Right lobe of liver (tissue), 6 donors: ENCODE data around the gene KIF6. TPM values are rescaled to one million over a fixed set of nuclear protein-coding genes. Genes with fewer than 3 reads are reported as not detected.

Experiments used
- ATAC-seq, 4 donors: fragments of 200-7000 bp; cut with Tn5 transposase; one replicate each; pipeline ENCODE4 v1.9.1; 2020; ENCODE audit warnings: mild to moderate bottlenecking in 4 of 4, moderate library complexity in 4 of 4
- DNase-seq, 3 donors: peaks; one replicate each; pipeline ENCODE4 v3.0.0-alpha.2; 2020
- H3K27ac ChIP-seq, 3 donors: fragments of 200-600 bp; one replicate each; pipeline ENCODE4 v1.8.0; 2022
- H3K27me3 ChIP-seq, 2 donors: fragments of 200-600 bp; one replicate each; pipeline ENCODE4 v1.8.0; 2022
- H3K36me3 ChIP-seq, 4 donors: fragments of 200-600 bp; sonication (generic) in 1 of 4; one replicate each; pipeline versions ENCODE4 v1.5.1 to v1.8.0; 2017 to 2022; ENCODE audit warnings: control low read depth in 1 of 4
- H3K4me1 ChIP-seq, 4 donors: fragments of 200-600 bp; sonication (generic) in 1 of 4; one replicate each; pipeline versions ENCODE4 v1.5.1 to v1.8.0; 2017 to 2022; ENCODE audit warnings: control low read depth in 1 of 4
- H3K4me3 ChIP-seq, 3 donors: fragments of 200-600 bp; one replicate each; pipeline ENCODE4 v1.8.0; 2022
- H3K9me3 ChIP-seq, 4 donors: fragments of 200-600 bp; sonication (generic) in 1 of 4; one replicate each; pipeline versions ENCODE4 v1.5.1 to v1.8.0; 2017 to 2022; ENCODE audit warnings: control low read depth in 1 of 4
- POLR2A ChIP-seq: fragments of 450-650 bp; IDR thresholded peaks from one replicate; pipeline ENCODE4 v1.6.1; 2017; ENCODE audit warnings: antibody characterized with exemption, mild to moderate bottlenecking
- WGBS: methylation state at CpG from one replicate; pipeline ENCODE4 v1.1.6; 2018; ENCODE audit warnings: low coverage, low lambda C conversion rate; ENCODE audit not compliant: insufficient coverage; ENCODE audit errors: missing lambda C conversion rate; 5-methylcytosine and 5-hydroxymethylcytosine counted together
- intact Hi-C, 2 donors: fragments of 100-400 bp; cut with DNase I; formaldehyde crosslinking; loops; one replicate each; pipeline versions ENCODE4 v1.11.2 to v1.14.1; 2022
- total RNA-seq, 6 experiments: library from RNA; depleted of rRNA in 2 of 6; stranded (reverse); fragments of >200 nt in 2 of 6; fragmentation: NEBNext Ultra II Directional in 3 of 6; extraction: Animal tissue kit (Norgen Biotek cat#: 25700) in 3 of 6; gene quantifications; one replicate each; pipeline versions ENCODE4 v1.1.0 to v1.2.4, GENCODE V29; 2016 to 2023
- TF ChIP-seq, protein P1 (sequence below), 4 donors: fragments of 200-600 bp in 3 of 4; fragments of 450-650 bp in 1 of 4; IDR thresholded peaks; one replicate each; pipeline versions ENCODE4 v1.5.1 to v1.8.0; 2016 to 2022; ENCODE audit warnings: antibody characterized with exemption in 4 of 4, mild to moderate bottlenecking in 2 of 4
- donor health status: DM: no; HTN: yes; CAD: no.
- donor health status: DM: no; HTN: no; CAD: no.
- donor health status: DM: no; HTN: no; CAD: no.
- donor health status: DM: no; HTN: yes; CAD: no.
- donor health status: DM: no; HTN: yes; CAD: no.

The KIF6 gene
- total RNA-seq, 6 experiments from 2014 or later: 0.18 to 0.83 (median 0.37) TPM; not detected in 2

DNA sequence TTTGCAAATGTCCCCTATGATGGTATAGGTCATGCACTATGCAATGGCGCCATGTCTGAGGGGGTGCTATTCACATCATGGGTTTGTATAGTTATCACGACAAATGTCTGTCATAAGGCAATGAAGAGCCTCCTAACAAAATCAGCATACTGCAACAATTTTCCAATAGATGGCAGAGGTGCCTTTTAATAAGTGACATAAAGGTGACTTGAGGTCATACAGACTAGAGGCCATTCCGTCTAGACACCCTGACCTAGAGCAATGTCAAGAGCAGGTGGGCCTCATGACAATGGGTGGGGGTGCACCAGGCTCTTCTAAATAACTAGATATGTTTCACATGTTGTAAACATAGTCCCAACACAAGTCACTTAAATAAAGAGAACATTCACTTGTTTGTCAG lies 107.7 kb downstream of the KIF6 start:
- intact Hi-C loops: no loop called here
- Histone ChIP-seq H3K4me1 (no peaks in the 10 kb centered on the region), H3K36me3 (no peaks in the 10 kb centered on the region), H3K9me3 (no peaks in the 10 kb centered on the region), H3K27me3 (no peaks in the 10 kb centered on the region), H3K27ac (no peak overlapping the region), H3K4me3 (no peak overlapping the region)
- ATAC-seq (peak in 2 of 4 donors; percentile 28 to 58), DNase-seq (no peak)
- WGBS: 41% methylated on average over 3 of the region's 3 CpGs
- TF ChIP-seq, protein P1, sequence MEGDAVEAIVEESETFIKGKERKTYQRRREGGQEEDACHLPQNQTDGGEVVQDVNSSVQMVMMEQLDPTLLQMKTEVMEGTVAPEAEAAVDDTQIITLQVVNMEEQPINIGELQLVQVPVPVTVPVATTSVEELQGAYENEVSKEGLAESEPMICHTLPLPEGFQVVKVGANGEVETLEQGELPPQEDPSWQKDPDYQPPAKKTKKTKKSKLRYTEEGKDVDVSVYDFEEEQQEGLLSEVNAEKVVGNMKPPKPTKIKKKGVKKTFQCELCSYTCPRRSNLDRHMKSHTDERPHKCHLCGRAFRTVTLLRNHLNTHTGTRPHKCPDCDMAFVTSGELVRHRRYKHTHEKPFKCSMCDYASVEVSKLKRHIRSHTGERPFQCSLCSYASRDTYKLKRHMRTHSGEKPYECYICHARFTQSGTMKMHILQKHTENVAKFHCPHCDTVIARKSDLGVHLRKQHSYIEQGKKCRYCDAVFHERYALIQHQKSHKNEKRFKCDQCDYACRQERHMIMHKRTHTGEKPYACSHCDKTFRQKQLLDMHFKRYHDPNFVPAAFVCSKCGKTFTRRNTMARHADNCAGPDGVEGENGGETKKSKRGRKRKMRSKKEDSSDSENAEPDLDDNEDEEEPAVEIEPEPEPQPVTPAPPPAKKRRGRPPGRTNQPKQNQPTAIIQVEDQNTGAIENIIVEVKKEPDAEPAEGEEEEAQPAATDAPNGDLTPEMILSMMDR (IDR thresholded peaks at IDR 0.05): peak in 2 of 4 donors; percentile 6 to 16
- TF ChIP-seq POLR2A: no peak

DNA sequence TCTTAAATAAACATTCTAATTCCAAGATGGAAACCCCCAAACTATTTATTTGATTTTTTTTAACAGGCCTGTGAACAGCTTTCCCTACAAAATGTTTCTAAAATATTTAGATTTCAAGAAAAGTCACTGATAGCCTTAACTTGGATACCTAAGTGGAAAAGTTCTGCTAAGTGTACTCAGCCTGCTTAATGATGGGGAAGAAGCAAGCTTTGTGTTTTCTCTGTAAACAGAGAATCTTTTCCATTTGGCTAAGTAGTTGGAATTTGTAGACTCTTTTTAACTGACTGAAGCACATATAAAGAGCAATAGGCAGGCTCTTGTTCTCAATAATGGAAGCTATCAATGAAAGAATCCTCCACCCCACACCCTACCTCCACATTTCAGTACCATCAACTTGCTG lies 108.2 kb downstream of the KIF6 start:
- no peak overlapping the region for H3K27ac ChIP-seq
- ATAC-seq: no peak

DNA sequence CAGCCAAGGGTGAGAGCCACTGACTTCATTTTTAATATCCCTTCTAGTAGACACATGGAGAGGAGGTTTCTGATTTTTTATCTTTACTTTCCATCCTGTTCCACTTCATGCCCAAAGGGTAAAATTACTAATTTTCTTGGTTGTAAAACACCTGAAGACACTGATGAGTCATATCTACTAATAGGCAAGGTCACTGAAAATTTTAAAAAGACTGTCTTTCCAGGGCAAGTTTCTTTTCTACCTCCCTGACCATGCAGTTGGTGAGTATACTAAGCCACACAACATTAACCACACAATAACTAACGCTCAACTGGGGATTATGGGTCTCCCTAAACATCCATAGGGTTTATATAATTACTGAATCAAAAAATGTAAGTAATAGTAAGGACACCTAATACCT lies 109.6 kb downstream of the KIF6 start:
- no peak for TF ChIP-seq POLR2A
- TF ChIP-seq, protein P1 (IDR thresholded peaks at IDR 0.05): no peak

More for the DNA sequence above, 108.2 kb downstream of the KIF6 start:
- TF ChIP-seq, protein P1 (IDR thresholded peaks at IDR 0.05): no peak
- no peak for TF ChIP-seq POLR2A
- Histone ChIP-seq H3K4me1 (no peaks in the 10 kb centered on the region), H3K4me3 (no peak overlapping the region), H3K36me3 (no peaks in the 10 kb centered on the region), H3K9me3 (no peaks in the 10 kb centered on the region), H3K27me3 (no peaks in the 10 kb centered on the region)
- intact Hi-C loops: no loop called here
- no peak for DNase-seq

DNA sequence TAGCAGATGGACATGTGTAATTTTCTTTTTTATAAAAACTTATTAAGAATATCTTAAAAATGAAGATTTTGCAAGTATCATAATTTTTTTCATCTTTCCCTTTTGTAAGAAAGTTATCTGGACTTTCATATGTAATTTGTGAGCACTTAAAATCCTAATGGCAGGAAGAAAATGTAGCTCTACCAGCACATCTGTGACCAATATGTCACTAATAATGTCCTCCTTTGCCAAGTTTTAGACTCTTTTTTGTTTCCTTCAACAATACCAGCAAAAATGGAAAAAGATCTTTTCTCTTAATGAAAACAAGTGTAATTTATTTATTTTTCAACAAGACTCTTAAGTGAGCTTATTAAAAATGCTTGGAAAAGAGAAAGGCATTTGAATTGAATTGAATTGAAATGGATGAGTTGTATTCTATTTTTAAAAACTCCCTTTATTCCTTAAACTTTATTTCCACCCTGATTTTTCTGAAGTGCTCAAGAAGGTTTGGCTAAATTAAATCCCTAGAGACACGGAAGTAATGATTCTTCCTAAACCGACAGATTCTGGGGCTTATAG lies 110.7 kb downstream of the KIF6 start:
- no peaks in the 10 kb centered on the region for H3K4me1 ChIP-seq
- H3K4me3 ChIP-seq: no peak overlapping the region
- no peak for DNase-seq
- no peak overlapping the region for H3K27ac ChIP-seq
- 88% methylated on average over 2 of the region's 2 CpGs for WGBS
- H3K36me3 ChIP-seq: no peaks in the 10 kb centered on the region
- no peaks in the 10 kb centered on the region for H3K27me3 ChIP-seq
- no peak for ATAC-seq
- intact Hi-C loops: no loop called here
- TF ChIP-seq, protein P1 (IDR thresholded peaks at IDR 0.05): no peak
- no peak for TF ChIP-seq POLR2A
- no peaks in the 10 kb centered on the region for H3K9me3 ChIP-seq

More for the DNA sequence above, 109.6 kb downstream of the KIF6 start:
- intact Hi-C loops: no loop called here
- no peaks in the 10 kb centered on the region for H3K4me1 ChIP-seq
- WGBS: 40% methylated on average over 1 of the region's 1 CpG
- H3K36me3 ChIP-seq: no peaks in the 10 kb centered on the region
- DNase-seq: no peak
- H3K4me3 ChIP-seq: no peak overlapping the region
- no peaks in the 10 kb centered on the region for H3K27me3 ChIP-seq
- H3K27ac ChIP-seq: no peak overlapping the region
- no peak for ATAC-seq
- no peaks in the 10 kb centered on the region for H3K9me3 ChIP-seq

DNA sequence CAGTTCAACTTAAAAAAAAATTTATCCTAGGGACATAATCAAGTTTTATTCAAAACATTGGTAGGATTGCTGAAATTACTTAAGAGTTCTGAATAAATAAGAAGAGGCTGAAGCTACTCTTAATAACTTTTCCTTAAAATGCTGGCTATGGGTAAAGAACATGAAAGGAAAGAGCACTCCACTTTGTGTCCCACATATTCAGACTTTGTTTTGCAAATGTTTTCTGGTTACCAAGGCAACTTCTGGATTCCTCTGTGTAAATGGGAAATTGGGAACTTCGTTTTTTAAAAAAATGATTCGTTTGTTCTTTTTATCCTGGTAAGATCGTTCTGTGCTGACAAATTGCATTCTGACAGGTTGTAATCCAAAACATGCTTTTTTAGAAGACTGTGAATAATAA lies 115.0 kb downstream of the KIF6 start:
- no peak for DNase-seq
- WGBS: 28% methylated on average over 3 of the region's 3 CpGs

More for the DNA sequence above, 115.0 kb downstream of the KIF6 start:
- peak in 1 of 4 donors; percentile 28 for ATAC-seq
- intact Hi-C loops: no loop called here
- TF ChIP-seq POLR2A: no peak
- TF ChIP-seq, protein P1 (IDR thresholded peaks at IDR 0.05): no peak
- H3K4me3 ChIP-seq: no peak overlapping the region
- H3K9me3 ChIP-seq: no peaks in the 10 kb centered on the region
- no peaks in the 10 kb centered on the region for H3K4me1 ChIP-seq
- H3K27me3 ChIP-seq: no peaks in the 10 kb centered on the region
- no peaks in the 10 kb centered on the region for H3K36me3 ChIP-seq
- no peak overlapping the region for H3K27ac ChIP-seq
